GM21619 (cell line): ENCODE measurements around the gene TTC28.
"Not testable (repeated sequence)": the region's sequence is repeated elsewhere in the genome, so short reads cannot be mapped to it uniquely, and the experiment has no call there.

Source experiments
- ATAC-seq: cut with Tn5 transposase; IDR thresholded peaks from one replicate; pipeline ENCODE4 v1.9.1; 2021; ENCODE audit not compliant: unreplicated experiment

TTC28 gene

DNA sequence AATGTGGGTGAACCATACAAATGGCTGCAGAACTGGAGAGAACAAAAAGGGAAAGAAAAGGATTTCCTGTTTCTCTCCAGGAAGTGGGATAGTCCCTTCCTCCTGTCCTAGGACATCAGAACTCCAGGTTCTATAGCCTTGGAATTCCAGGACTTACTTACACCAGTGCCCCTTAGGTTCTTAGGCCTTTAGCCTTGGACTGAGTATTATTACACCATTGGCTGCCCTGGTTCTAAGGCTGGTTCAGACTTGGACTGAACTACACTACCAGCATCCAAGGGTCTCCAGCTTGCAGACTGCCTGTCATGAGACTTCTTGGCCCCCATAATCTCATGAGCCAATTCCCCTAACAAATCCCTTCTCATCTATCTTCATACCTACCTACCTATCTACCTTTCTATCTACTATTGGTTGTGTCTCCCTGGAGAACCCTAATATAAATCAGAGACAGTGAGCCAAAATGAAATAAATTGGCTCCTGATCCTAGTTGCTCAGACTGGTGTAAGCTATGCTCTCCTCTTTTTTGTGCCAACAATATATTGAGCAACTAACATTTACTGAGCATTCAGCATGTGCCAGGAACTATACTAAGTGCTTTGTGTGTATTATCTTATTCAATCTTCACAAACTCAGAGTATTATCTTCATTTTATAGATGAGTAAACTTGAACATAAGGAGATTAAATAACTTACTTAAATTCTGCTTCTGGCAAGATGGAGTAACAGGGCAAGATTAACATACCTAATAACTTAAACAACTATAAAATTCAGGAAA is 303.7 kb downstream of the TTC28 start:
- ATAC-seq: no peak

DNA sequence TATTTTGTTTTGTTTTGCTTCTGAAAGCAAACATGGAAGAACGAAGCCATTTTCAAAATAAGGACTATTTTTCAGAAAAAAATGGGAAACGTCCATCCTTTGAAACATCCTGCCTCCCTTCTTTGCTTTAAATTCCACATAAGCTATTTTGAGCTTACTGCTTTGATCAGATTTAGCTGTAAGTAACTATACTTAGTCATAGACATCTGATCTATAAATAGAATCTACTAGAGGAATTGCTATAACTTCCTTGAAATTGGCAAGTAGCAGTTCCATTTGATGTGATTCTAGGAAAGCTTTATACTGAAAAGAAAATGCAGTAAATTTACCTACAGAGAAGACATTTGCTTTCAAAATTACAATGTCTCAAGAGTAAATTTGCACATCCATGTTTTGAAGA is 305.8 kb downstream of the TTC28 start:
- no peak for ATAC-seq

DNA sequence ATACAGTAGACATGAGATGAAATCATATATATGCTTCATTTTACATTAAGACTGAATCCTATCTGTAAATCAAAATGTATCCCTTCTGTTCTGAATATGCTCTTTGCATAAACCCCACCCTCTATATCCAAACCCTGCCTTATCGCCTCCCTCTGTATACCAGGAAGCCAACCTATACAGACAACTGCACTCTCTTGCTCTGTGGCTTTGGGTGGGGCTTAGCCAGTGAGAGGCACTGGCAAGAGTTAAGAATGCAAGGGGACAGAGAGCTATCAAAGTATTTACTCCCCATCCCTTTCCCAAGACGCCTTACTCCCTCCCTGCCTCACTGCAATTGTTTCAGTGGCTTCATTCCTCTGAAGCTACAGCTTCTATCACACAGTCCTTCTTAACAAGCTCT is 309.8 kb downstream of the TTC28 start:
- no peak for ATAC-seq

DNA sequence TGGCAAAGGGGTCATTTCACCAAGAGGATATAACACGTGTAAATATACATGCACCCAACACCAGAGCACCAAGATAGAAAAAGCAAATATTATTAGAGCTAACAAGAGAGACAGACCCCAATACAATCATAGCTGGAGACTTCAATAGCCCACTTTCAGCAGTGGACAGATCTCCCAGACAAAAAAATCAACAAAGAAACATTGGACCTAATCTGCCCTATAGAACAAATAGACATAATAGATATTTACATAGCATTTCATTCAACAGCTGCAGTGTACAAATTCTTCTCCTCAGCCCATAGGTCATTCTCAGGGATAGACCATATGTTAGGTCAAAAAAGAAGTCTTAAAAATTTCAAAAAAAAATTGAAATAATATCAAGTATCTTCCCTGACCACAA is 312.8 kb downstream of the TTC28 start:
- no peak for ATAC-seq

DNA sequence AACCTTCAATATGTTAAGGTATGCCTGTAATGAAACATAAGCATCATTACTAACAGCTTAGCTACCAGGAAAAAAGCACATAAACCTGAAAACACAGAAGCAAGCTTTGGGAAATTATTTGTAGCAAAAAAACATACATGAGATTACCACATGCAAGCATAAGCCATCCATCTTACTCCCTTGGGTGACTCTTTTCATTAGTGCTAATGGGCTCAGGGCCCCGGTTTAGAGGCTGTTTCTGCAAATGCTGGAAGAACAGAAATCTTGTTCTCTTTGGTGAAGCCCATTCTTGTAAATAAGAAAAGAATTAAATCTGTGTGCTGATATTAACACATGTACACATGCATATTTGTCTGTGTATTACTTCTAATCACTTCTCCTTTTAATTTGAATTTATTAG is 314.3 kb downstream of the TTC28 start:
- ATAC-seq: no peak

DNA sequence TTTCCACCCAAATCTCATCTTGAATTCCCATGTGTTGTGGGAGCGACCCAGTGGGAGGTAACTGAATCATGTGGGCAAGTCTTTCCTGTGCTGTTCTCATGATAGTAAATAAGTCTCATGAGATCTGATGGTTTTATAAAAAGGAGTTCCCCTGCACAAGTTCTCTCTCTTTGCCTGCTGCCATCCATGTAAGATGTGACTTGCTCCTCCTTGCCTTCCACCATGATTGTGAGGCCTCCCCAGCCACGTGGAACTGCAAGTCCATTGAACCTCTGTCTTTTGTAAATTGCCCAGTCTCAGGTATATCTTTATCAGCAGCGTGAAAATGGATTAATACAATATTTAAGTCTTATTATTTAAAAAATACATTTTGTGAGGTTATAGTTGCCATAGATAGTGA is 315.5 kb downstream of the TTC28 start:
- not testable (repeated sequence) for ATAC-seq

DNA sequence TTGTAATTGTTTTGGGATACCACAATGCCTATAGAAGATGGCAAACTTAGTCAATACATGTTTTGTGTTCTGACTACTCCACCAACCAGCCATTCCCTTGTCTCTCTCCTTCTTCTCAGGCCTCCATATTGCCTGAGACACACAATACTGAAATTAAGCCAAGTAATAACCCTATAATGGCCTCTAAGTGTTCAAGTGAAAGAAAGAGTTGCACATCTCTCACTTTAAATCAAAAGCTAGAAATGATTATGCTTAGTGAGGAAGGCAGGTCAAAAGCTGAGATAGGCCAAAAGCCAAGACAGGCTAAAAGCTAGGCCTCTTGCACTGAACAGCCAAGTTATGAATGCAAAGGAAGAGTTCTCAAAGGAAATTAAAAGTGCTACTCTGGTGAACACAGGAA is 318.7 kb downstream of the TTC28 start:
- ATAC-seq: no peak

DNA sequence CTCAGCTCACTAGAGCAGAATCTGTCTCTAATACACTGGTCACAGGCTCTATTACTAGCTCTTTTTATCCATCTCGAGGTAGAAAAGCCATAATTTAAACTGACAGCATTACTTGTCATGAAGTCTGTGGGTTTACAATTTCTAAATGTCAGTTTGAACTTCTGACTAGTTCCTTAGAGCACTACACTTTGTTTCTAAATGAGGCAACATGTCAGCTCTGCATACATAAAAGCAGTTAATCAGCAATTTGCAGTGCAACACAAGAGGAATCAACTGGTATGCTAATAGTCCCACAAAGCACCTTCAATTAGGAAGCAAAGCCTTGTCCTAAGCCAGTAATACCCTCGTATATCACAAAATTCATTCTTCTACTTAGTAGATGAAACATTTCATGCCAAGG is 321.3 kb downstream of the TTC28 start:
- ATAC-seq: no peak

DNA sequence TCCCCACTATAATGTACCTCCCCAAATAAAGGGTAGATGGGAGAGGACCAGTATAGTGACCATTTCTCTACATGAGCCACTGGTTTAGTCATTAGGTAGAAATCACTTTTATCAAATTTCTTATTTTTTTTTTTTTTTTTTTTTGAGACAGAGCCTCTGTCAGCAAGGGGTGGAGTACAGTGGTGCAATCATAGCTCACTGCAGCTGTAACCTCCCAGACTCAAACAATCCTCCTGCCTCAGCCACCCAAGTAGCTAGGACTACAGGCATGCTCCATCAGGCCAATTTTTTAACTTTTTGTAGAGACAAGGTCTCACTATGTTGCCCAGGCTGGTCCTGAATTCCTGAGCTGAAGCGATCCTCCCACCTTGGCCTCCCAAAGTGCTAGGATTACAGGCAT is 322.4 kb downstream of the TTC28 start:
- ATAC-seq: no peak

DNA sequence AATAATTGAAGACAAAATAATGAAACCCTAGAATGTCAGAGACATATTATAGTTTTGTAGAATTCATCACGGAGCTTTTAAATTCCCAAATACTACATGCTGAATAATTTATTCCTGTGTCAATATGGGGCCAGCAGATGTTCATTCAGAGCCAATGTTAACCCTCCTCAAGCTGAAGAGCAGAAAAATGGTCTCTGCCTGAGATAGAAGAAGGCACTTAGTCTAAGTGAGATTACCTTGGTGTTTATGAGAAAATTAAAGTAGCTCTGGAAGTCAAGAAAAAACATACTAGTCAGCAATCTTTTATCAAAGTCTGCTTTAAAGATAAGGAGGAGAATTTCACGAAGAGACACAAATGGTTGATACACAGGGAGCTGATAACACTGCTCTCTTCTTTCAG is 328.2 kb downstream of the TTC28 start:
- ATAC-seq: no peak

DNA sequence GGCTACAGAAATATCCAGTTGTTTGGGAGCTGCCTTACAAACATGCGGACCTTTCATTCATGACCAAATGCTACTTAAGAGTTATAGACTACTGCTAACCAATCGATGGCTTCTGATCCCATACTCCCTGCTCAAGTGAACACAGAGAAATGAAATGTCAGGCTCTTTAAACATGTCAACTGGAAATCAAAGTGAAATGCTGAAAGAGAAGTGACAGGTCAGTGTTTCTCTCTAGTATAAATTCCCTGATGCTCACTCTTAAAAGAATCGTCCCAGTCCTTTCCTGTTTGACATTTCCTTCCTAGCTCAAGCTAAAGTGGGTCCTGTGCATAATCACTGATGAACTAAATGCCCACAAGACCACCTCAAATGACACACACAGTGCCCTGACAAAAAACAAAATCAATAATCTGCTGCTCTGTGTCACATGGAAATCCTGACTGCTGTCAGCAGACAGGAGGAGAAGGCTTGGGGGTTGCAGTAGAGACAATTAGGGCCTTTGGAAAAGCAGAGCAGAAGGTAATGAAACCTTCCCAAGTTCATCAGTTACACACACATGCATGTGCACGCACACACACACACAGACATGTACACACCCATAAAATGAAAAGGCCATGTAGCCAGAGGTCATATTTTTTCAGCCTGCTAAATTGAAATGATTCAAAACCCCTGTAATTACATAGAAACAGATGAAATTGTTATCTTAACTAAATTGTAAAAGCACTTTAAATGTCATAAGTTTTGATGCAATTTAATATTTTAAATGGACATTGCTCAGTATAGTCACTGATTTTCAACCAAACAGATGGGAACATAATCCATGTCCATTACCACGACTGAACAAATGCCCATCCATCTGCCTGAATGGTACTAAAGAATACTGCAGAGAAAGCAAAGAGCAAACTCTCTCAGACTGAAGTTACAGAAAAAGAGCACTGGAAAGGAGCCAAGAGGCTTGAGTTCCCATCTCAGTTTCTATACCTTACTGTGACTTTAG is 330.7 kb downstream of the TTC28 start:
- no peak for ATAC-seq

DNA sequence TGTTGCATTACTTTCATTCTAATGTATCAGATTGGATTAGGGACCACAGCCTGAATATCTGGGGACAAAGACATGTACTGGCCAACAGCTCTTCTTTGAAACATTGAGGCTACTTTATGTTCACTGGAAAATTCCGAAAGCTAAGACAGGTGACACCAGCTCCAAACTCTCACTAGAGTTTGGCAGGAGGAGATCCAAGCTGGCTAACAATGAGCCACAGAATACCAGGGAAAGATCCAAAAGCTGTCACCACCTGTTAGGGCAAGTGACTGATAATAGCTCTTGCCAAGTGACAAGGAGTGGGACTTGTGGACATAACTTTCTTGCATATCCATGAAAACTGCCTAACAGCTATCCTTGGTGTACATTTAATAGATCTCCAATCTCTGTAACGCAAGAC is 333.3 kb downstream of the TTC28 start:
- no peak for ATAC-seq

DNA sequence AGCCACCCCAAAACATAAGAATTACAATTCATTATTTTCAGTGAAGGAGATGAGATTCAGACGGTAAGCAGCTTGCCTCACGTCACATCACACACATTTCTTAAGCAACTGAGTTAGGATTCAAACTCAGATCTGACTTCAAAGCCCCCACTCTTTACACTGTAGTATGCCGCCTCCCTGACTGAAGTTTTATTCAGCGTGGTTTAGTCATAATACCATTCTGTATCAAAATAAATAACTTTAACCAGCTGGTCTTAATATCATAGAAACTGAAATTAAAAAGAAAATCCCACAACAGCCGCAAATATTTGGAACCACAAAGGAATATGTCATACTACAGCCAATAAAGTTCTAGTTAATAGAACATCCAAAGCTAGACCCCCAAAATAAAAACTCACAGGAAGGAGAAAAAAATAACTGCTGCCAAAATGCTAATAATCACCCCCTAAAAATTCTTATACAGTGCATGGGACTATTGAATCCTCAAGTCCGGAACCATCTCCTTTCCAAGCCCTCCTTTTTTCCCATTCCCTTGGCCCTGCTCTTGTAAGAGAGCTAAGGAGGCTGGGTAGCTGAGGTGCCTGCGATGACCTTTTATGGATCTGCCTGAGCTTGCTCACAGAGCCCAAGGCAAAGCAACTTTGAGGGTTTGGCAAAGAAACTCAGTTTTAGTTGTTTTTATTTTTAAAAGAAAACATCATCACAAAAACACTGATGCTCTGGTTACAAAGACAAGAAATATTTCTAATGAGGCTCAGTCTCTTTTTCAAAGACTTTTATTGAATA is 334.5 kb downstream of the TTC28 start:
- no peak for ATAC-seq

DNA sequence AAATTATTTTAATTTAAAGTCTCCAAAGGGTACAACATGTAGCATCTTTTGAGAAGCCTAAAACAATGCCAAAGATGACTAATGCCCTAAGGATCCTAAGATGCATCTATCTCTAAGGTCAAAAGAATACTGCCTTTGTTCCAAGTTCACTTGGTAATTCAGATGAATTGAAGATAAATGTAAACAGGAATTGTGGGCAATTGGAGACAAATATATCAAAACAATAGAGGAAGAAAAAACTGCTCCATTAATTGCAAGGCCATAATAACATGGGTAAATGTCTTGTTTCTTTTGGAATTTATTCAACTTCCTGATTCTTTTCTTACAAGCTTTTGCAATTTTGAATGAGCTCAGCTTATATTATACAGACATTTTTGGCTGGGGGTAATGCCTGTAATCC is 338.6 kb downstream of the TTC28 start:
- no peak for ATAC-seq

DNA sequence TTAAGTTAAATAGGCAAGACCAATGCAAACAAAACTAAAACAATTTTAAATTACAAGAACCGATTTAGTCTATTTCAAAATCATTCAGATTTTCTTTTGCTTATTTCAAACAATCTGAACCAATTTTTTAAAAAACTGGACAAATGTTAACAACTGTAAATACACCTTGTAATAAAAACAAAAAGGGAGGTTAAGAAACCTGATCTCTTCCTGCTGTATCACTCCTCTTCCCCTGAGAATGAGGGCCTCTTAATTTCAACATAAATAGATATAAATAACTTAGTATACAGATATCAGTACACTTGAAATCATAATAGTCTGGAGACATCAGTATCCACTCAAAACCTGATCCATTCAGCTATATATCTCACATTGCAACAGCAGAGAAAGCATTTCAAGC is 346.6 kb downstream of the TTC28 start:
- no peak for ATAC-seq

DNA sequence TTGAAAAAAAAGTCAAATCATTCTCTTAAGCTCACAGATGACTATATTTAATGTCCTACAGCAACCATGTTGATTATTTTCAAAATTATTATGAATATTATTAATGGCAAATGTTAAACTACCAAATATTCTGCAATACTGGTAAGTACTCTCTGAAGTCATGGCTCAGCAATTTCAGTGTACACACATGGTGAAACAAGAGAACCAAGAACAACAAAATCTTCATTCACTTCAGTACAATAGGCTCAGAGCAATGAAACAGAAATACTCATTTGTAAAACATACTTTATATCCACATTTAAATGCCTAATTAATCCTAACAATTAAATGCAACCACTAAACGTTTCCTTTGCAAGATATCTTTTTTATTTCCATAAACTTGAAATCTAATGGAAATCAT is 347.2 kb downstream of the TTC28 start:
- ATAC-seq: no peak

DNA sequence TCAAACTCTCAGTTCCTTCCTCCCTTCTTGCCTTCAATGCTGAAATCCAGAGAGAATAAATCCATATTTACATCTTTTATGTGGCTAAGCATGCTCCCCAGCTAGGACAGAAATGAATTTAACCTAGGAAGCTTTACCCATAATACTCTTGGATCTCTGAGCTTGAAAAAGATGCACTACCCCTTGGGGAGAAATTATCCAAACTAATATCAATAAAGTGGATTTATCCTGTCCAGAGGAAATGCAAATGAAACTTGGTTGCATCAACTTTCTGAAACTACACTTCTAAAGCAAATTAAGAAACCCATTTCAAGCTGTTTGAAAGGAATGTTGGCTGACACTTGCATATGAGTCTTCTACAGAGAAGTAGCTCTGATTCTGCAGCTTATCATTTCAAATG is 347.9 kb downstream of the TTC28 start:
- ATAC-seq: no peak

DNA sequence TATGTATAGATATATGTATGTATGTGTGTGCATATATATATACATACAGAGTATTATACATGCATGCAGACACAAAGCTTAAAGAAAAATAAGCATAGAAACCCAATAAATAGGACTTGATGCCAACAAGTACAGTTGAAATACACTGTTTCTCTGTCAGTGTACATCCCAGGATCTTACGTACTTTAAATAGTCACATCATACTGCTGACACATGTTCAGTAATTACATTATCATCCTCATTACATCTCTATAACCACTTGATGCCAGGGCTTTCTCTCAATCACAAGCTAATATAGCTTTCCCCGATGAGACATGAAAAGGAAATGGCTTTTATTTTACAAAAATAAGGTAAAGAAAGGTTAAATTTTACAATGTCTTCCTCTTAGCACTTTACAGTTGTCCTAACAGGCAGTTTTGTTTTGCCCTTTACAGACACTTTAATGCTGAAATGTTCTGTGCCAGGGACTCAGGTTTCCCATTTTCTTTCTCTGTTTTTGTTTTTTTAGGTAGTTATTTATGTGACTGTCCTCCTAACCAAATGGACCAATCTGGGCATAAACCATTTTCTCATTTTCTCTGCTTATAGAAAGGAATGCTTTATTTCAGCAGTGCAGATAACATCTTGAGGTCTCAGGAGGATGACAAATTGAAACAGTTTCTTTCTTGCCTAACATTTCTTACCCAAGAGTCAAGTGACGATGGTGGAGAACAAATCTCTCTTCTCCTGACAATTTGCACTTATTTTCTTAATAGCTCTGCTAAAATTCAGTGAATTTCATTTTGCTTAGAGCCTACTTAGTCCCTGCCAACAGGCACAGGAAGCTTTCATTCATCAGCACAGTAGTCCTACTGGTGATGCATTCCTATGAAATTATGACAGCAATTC is 350.2 kb downstream of the TTC28 start:
- no peak for ATAC-seq

DNA sequence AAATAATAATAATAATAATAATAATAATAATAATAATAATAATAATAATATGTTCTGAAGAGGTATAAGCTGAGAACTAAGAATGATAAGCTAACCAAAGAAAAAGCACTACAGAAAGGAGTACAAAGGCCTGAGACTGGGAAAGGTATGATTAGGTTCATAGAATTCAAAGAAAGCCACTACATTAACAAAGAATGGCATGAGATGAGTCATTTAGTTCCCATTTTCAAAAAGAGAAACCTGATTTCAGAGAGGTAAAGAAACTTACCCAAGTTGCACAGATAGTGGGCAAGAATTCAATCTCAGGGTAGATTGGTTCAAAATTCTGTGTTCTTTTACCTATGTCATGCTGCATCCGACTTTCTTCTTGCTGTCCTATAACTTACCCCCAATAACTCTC is 350.9 kb downstream of the TTC28 start:
- ATAC-seq: no peak

DNA sequence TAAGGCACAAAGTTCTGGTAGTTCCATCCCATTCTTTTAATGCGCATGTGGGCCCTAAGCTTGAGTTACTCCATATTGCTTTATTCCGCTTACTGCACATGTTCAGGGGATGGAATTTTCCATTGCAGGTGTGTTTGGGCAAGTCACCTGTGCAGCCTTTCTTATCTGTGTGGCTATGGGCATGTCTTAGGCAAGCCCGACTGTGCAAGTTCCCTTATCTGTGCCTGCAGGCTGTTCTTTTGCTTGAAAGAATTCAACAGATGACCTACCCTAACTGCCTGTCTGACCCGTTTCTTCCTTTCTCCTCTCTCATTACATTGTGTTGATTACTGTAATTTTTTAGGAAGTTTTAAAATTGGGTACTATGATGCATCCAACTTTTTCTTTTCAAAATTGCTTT is 363.6 kb downstream of the TTC28 start:
- no peak for ATAC-seq
